ENCODE data around the gene JAKMIP1.

- TF ChIP-seq CTCF (IDR thresholded peaks at IDR 0.05) (no peak), EZH2 (IDR thresholded peaks at IDR 0.05) (no peak), EZH2phosphoT487 (IDR thresholded peaks at IDR 0.05) (no peak)
Observed at GRCh38 chr4:6017030-6017429, 183.3 kb downstream of the JAKMIP1 start.

All from neural progenitor cell (in vitro differentiated cells).